CD4-positive, alpha-beta T cell treated with Interleukin-6 for 4 hours (primary cell): ENCODE measurements around the gene ARMH4.

Experiments used
- DNase-seq: peaks from one replicate; pipeline ENCODE4 v3.0.0-alpha.2; 2020; ENCODE audit warnings: mixed read lengths

ARMH4 gene

DNA sequence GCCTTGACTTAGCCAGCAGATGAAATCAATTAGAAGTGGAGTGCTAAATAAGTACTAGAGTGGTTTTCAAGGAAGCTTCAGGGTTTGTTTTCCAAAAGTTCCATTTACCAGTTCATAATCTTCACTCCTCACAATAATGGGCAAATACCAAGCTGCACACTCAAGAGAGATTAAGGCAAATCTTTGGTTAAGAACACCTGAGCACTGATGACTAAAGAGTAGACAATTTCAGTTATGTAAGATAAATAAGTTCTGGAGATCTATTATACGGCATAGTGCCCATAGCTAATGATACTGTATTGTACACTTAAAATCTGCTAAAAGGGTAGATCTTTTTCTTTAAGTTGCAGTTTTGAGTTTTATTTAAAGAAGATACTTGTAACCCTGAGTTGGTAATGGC lies 125.0 kb downstream of the ARMH4 start:
- DNase-seq, result no peak

DNA sequence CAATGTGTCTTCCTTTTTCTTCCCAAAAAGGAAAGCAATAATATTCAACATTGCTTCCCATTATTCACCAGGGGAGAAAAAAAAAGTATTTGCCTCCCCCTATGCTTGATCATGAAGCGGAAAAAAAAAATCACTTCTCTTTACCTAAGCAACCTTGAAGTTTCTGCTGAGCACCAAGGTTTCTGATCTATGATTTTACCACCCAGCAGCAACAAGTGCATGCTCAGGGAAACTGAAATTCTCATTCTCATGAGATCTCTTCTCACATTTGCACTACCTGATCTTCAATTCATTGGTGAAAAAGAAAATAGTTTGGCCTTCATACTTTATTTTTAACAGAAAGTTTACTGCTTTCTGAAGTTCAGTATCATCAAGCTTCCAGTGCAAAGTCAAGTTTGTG lies 125.8 kb downstream of the ARMH4 start:
- DNase-seq, result no peak

DNA sequence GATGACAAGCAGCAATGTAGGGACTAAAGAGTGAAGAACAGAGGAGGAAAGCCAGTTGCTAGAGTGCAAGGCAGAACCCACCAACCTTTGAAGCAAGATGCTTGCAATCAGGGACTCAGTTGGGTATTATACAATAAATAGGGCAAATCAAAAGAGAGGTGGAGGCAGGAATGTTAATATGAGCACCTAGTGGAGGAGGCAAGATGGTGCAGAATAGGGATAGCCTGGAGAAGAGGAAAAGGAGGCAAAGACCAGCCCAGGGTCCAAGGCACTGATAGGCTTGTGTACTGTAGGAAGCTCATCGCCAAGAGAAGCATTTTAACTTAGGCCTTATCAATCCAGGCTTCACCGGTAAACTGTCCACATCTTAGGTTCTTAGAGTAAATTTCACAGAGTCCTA lies 137.2 kb downstream of the ARMH4 start:
- no peak for DNase-seq

GRCh38 chr14:58002618-58003017 lies 149.4 kb downstream of the ARMH4 start:
- no peak for DNase-seq

DNA sequence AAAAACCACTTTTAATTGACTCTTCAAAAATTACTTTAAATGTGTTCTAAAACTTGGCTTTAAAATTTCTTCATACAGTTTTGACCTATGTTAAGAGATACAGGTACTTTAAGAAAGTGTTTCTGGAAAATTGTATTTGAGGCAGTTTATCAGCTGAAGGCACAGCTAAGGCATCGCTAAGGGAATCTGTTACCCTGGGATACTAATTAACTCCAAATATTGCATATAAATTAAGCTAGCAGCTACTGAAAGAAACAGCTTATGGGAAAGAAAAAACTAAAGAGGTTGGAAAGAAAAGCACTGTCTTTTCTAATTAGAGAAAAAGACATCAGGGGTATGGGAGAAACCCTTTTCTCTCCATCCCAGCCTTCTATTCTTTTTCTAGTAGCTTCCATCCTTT lies 152.0 kb downstream of the ARMH4 start:
- no peak for DNase-seq

DNA sequence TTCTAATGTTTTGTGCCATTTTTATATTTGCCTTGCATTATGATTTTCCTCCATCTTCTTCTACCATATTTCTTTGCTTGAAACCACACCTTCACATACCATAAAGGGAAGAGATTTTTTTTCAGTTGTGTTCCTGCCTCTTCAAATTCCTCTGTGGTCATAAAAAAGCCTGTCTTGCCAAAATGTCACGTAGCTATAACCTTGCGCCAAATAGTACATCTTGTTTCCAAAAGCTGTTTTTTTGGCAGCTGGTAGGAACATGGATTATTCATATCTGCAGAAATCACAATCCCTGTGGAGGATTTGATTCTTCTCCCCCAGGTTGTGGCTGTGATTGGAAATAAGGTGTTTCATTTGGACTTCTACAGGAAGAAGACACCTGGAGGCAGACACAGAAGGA lies 152.5 kb downstream of the ARMH4 start:
- no peak for DNase-seq

GRCh38 chr14:57998766-57999165 lies 153.2 kb downstream of the ARMH4 start:
- DNase-seq, result no peak

DNA sequence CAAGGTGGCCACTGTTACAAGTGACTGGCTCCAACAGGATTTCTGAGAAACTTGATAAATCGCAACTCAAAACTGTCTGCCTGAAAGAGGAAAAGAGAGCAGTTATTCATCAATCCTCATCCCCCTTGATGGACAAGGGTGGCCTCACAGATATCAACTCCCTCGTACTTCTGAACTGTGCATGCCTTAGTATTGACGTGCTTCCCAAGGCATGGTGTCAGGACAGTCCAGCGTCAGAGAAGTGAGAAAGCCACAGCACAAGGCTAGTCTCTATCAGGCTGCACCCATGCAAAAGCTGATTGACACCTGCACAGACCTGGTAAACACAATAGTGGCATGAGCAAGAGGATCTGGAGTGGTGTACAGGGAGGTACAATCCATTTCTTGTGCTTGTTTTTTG lies 160.7 kb downstream of the ARMH4 start:
- DNase-seq, result no peak

DNA sequence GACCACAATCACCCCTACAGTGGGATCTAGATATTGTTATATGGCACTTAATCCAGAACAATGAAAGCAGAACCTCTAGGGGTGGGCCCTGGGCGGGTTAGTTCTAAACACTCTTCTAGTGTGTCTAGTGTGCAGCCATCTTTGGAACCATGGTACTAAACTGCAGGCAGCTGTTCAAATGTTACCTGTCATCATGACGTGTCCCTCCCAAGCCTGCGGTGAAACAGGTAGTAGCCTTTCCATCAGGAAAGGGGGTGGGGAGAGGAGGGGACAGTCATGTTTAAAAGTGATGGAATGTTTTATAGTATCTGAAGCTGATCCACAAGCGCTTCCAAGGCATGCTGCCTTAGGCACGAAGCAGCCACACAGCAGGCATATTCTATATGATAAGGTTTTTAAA lies 163.6 kb downstream of the ARMH4 start:
- no peak for DNase-seq

DNA sequence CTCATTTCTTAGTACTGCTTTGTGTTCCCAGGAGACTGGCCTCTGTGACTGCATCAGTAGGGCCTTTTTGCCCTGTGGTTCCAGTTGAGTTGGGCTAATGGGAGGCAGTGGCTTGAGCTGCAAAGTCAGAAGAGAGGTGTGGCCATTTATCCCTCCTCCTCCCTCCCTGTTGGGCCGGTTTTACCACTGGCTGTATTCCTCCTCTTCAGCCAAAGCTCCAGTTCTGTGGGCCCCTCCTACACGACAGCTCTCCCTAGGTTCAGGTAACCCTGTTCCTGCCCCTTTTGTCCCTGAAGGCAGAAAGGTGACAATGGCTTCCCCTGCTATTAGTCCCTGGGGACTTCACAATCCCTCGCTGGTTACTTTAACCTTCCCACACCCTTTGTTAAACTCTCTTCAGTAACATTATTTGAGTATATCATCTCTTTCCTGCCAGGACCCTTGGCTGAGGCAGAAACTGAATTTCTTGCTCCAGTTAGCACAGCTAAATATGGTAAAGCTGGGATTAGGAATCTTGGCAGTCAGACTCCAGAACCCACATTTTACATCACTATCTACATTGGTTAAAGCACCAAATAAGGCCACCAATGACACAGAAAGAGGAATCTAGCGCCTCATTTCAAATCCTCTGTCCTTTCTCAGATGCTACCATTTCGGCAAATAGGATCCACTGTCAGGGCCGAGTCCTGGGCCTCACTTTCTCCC lies 164.3 kb downstream of the ARMH4 start:
- no peak for DNase-seq

- no peak for DNase-seq
Measured at GRCh38 chr14:57987051-57987450, 165.0 kb downstream of the ARMH4 start.

GRCh38 chr14:57982804-57983634 lies 169.0 kb downstream of the ARMH4 start:
- DNase-seq, result no peak

- no peak for DNase-seq
Measured at GRCh38 chr14:57981817-57982560, 170.0 kb downstream of the ARMH4 start.

- DNase-seq, result no peak
Measured at GRCh38 chr14:57979376-57980048, 172.5 kb downstream of the ARMH4 start.

DNA sequence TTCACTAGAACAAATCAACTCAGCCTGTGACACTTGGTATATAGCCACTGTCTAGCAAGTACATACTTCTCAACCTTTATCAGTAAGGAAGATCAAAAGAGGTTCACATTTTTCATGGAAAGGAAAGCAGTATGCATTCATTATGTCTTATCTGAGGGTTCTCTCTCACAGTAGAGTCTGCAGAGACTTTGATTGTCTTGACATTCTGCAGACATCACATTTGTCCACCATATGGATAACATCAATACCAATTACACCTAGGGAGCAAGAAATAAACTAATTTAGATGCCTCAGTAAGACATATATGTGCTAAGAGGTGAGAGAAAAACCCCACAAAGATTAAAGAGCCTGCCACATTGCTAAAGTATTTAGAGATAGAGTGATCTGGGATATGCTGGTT lies 175.3 kb downstream of the ARMH4 start:
- DNase-seq, result no peak

DNA sequence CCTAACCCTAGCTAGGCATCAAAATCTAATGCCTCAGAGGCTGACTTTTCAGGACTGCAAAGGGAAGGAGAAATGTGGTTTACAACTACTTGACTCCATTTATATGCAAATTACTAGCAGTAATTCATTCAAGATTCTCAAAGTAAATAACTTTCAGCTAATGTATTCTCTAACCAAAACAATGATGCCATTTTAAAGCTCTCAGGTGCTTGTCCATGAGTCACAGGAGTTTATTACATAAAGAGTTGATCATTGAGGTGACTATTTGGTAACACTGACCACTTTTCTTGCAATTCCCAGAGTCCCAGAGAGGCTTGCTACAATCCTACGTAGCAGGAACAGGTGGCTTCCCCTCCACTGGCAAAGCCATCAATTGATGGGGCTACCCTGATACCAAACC lies 177.1 kb downstream of the ARMH4 start:
- no peak for DNase-seq

GRCh38 chr14:57970594-57970993 lies 181.4 kb downstream of the ARMH4 start:
- no peak for DNase-seq

- DNase-seq, result no peak
Measured at GRCh38 chr14:57970175-57970574, 181.8 kb downstream of the ARMH4 start.

GRCh38 chr14:57963071-57963470 lies 188.9 kb downstream of the ARMH4 start:
- no peak for DNase-seq

GRCh38 chr14:57962325-57963035 lies 189.5 kb downstream of the ARMH4 start:
- DNase-seq, result no peak

GRCh38 chr14:57961786-57962060 lies 190.3 kb downstream of the ARMH4 start:
- no peak for DNase-seq

GRCh38 chr14:57960946-57961785 lies 190.8 kb downstream of the ARMH4 start:
- no peak for DNase-seq
